Amniotic stem cell (primary cell): Measurements from ENCODE around the gene BASP1.
"Not testable (repeated sequence)": the region's sequence is repeated elsewhere in the genome, so short reads cannot be mapped to it uniquely, and the experiment has no call there.

Experiments used
- DNase-seq: peaks from one replicate; lab custom pipeline; 2025; lab: John Stamatoyannopoulos, UW

Gene BASP1

DNA sequence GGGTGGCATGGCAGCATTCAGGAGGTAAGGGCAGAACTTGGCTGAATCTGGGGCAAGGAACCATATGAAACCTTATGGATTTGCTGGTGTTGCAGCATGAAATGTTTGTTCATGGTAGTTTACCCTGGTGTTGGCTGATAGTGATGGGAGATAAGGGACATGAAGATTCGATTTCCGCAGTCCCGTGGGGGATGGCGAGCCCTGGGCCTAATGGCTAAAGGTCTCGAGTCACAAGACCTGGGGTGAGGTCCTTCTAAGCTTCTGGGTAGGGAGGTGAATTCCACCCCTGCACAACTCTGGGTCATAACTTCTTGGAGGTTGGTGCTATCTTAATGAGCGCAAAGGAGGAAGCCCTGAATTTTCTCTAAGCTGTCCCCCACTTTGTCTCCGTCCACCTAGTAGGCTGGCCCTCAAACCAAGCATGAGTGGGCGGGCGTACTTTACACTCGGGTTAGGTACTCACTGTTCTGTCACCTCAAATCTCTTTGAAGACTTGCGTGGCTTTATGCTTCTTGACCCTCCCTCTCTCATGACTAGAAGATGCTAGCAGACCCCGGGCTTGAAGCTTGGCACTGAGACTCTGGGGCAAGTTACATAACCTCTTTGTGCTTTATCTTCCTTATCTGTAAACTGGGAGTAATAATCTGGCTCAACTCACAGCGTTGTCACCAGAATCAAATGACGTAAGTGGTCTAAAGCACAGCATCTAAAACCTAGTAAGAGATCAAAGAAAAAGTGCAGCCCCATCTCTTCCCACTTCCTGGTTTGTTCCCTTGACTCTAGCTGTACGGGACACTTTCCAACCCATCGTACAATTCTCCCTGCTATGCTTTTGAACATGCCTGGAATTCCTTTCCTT is 72.5 kb downstream of the BASP1 start:
- DNase-seq: no peak

DNA sequence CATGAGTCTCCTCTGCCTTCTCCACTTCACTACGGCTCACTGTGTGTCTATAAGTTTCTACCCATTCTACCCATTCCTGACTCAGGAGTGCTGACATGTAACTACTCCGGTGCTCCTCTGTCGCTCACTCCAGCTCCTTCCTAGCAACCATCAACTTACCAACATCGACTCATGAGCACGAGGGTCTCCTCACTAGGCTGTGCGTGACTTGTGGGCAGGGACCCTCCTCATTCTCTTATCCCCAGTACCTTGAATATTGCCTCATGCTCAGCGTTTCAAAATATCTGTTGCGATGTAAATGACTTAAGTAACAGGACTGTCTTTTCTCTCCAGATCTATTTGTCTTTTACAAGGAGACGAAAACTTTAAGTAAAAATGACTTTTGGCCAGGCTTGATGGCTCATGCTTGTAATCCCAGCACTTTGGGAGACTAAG is 73.1 kb downstream of the BASP1 start:
- no peak for DNase-seq

DNA sequence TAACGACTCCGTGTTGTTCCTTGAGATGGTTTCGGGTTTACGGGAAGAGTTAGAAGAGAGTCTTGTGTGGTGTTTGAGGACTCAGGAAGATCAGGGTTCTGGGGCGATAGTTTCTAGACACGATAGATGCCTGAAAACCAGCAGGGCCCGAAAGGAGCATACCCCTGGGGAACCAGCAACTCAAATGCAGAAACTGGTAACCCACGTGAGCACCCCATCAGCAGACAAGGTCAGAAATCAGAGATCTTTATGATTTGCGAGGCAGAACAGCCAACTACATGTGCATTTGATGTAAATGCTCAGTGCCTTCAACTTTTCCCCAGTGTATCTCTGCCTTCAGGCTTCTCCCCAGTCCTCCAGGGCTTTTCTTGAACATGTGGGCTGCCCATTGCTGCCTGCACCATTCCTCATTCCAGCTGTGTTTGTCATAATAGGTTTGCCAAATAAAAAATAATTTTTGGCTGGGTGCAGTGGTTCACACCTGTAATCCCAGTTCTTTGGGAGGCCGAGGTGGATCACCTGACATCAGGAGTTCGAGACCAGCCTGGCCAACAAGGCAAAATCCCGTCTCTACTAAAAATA is 75.1 kb downstream of the BASP1 start:
- no peak for DNase-seq

DNA sequence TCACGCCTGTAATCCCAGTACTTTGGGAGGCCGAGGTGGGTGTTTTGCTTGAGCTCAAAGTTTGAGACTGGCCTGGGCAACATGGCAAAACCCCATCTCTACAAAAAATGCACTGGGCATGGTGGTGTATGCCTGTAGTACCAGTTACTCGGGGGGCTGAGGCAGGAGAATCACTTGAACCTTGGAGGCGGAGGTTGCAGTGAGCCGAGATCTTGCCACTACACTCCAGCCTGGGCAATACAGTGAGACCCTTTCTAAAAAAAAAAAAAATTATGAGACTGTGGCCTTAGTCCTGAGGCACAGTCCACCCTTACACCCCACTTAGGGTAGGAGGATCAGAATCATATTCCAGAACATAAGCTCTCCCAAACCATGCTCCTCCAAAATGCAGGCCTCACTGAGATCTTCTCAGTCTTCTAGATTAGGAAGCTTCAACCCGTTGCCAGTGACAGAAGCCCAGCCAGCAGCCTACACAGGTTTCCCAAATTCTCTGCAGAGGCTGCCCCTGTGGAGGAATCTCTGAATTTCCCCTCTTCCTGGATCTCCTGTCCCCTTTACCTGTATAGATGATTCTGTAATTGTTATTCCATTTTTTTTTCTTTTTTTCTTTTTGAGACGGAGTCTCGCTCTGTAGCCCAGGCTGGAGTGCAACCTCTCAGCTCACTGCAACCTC is 77.3 kb downstream of the BASP1 start:
- no peak for DNase-seq

- no peak for DNase-seq
Measured at GRCh38 chr5:17295671-17296070, 78.2 kb downstream of the BASP1 start.

- DNase-seq: no peak
Measured at GRCh38 chr5:17302106-17302505, 84.7 kb downstream of the BASP1 start.

DNA sequence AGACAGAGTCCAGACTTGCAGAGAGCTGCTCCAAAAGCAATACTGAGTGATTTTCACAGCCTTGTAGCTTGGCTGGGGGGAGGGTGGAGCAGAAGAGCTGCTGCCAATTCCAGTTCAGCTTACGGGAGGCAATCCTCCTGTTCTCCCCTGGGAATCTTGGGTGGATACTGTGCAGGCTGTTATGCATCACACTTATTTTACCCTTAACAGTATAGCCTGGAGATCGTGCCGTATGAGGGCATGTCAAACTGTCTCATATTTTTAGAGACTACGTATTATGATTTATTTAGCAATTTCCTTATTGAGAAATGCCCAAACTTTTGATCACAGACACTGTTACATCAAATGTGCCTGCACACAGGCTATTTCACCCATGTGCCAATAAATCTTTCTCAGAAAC is 85.2 kb downstream of the BASP1 start:
- no peak for DNase-seq

DNA sequence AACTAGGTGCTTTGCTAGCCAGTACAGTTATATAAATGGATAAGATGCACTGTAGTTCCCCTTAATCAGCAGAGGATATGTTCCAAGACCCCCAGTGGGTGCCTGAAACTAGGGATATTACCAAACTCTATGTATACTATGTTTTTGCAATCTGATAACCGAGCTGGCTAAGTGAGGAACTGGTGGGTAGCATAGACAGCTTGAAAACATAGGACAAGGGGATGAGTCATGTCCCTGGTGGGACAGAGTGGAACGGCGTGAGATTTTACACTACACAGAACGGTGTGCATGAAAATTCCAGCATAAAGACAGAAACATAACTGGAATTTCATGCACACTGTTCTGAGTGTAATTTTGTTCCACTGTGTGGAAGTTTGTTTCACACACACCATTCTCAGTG is 86.9 kb downstream of the BASP1 start:
- DNase-seq: no peak

DNA sequence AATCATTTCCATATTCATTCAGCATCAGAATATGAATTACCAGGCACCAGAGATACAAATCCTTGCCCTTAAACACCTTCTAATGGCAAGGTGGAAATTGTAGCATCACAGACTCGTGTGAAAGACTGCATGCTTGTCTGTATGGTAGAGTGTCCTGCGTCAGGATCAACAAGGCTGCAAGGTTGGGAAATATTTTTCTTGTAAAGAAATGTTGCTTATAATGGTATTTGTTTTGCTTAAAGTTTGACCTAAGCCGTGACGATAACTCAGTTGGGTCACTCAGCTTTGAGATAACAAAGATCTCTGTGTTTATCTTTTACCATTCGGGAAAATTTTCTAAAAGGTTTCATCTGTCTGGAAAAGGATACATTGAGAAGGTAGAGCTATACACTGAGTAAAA is 87.6 kb downstream of the BASP1 start:
- DNase-seq: no peak

DNA sequence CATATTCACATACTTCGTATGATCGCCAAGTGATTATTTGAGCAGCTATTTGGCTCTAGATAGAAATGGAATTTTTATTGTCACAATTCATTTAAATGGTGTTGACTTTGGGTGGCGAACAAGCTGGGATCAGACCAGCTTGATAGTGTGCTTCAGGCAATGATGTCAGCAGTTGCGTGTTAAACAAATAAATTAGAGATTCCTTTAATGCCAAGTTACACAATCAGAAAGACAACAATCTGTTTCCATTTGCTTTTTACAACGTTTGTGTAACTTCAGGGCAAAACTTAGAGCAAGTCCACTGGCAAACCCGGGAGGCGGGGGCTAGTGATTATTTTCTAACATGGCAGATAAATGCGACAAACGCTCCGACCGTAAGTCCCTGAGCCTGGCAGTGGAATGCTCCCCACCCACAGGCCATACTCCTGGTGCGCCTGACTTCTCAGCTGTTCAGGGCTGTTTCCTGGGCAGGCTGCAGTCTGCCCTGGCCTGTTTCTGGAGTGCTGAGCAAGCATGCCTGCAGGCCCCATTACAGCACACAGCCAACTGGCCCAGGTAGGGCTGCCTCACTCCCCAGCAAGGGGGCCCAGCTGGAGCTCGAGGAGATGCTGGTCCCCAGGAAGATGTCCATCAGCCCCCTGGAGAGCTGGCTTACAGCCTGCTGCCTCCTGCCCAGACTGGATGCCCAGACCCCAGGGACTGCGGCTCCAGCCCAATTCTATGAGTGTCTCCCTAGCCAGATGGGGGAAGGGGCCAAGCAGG is 88.7 kb downstream of the BASP1 start:
- DNase-seq: no peak

DNA sequence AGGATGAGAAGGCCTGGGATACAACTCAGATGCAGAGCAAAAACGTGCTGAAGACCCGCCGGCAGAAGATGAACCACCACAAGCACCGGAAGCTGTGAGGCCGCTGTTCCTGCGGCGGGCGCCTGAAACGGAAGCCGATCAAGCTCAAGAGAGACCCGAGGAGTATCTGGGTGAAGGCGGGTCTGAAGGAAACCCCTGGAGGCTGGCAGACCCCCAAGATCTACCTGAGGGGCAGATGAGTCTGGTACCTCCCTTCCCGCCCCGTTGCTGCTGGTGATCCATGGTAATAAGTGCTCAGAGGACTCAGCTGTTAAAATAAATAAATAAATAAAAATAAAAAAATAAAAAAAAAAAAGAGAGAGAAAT is 89.3 kb downstream of the BASP1 start:
- no peak for DNase-seq

DNA sequence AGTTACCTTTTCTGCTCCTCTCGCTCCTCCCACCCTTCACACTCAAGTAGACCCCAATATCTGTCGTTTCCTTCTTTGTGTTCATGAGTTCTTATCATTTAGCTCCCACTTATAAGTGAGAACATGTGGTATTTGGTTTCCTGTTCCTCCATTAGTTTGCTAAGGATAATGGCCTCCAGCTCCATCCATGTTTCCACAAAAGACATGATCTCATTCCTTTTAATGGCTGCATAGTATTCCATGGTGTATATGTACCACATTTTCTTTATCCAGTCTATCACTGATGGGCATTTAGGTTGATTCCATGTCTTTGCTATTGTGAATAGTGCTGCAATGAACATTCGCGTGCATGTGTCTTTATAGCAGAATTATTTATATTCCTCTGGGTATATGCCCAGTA is 90.0 kb downstream of the BASP1 start:
- not testable (repeated sequence) for DNase-seq

DNA sequence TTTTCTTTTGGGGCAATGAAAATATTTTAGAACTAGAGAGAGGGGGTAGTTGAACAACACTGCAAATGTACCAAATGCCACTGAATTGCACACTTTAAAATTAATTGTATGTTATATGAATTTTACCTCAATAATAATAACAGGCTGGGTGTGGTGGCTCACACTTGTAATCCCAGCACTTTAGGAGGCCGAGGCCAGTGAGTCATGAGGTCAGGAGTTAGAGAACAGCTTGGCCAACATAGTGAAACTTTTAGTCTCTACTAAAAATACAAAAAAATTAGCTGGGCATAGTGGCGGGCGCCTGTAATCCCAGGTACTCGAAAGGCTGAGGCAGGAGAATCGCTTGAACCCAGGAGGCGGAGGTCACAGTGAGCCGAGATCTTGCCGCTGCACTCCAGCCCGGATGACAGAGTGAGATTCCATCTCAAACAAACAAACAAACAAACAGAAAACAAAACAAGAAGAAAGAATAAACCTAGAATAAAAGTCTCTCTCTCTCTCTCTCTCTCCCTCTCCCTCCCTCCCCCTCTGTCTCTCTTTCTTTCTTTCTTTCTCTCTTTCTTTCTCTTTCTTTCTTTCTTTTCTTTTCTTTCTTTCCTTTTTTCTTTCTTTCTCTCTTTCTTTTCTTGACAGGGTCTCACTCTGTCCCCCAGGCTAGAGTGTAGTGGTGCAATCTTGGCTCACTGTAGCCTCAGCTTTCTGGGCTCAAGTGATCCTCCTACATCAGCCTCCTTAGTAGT is 91.1 kb downstream of the BASP1 start:
- no peak for DNase-seq

DNA sequence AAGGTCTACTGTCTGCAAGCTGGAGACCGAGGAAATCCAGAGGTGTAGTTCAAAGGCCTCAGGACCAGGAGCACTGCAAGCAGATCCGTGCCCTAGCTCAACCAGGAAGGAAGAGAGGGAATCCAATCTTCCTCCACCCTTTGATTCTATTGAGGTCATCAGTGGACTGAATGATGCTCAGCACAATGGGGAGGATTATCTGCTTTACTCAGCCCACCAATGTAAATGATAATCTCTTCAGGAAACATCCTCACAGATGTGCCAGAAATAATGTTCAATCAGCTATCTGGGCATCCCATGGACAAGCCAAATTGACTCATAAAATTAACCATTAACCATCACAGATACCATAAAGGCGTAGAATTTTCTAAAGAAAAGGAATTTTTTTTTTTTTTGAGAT is 92.0 kb downstream of the BASP1 start:
- DNase-seq: no peak

GRCh38 chr5:17310502-17310901 is 93.1 kb downstream of the BASP1 start:
- not testable (repeated sequence) for DNase-seq

DNA sequence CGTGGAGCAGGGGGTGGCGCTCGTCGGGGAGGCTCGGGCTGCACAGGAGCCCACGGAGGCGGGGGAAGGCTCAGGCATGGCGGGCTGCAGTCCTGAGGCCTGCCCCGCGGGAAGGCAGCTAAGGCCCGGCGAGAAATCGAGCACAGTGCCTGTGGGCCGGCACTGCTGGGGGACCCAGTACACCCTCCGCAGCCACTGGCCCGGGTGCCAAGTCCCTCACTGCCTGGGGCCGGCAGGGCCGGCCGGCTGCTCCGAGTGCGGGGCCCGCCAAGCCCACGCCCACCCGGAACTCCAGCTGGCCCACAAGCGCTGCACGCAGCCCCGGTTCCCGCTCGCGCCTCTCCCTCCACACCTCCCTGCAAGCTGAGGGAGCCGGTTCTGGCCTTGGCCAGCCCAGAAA is 94.4 kb downstream of the BASP1 start:
- not testable (repeated sequence) for DNase-seq

DNA sequence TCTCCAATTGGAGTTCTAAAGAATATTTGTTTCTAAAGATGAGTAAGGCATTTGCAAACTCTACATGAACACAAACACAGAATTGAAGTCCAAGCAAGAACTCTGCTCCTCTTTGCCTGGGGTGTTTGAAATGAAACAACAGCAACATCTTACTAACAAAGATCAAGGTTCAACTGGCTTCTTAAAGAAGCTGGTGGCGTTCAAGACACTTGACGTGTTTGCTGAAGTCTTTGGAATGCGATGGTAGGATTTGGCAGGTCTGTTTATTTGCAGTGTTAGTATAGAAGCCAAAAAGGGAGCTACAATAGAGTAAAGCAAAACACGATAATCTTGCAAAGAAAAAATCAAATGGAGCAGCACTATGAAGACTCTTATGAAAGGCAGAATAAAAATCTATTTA is 94.9 kb downstream of the BASP1 start:
- no peak for DNase-seq

GRCh38 chr5:17314907-17315471 is 97.6 kb downstream of the BASP1 start:
- DNase-seq: no peak

- no peak for DNase-seq
Measured at GRCh38 chr5:17315710-17316221, 98.3 kb downstream of the BASP1 start.

DNA sequence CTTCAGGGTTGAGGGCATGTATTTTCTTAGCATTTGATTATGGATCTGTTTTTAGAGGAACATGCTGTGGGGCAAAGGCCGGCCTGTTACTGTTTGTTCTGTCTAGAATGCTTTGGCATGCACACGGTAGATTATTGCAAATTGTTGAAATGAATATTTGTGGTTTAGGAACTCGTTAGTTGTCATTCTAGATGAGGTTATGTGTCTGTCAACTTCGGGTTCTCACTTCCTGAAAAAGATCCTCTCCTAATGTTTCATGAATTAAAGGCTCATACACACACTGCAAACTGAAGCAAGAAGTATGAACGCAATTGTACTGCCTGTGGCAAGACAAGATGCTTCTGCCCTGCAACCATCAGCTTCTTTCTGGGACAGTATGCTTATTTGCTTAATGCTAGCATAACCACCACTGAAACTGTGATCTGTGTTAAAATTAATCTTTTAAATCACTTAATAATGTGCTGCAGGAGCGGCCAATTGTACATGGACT is 99.6 kb downstream of the BASP1 start:
- no peak for DNase-seq

DNA sequence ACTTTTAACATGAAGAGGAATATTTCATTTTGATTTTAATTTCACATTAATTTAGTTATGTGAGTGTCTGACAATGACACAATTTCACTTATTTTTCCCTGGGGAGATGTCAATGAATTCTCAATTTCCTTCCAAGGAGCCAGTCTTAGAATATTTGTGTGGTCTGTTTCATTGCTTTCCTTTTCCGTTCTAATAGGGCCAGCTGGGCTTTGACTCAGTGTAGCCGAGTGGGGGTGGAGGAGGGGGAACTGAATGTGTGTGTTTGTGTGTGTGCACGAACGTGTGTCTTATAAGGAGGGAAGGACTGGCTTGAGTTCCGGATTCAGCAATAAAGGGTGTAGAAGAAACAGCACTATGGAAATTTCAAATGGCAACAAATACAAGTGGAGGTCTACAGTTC is 100.0 kb downstream of the BASP1 start:
- DNase-seq: no peak
